SK-N-SH treated with all-trans-retinoic acid at 6 μM for 48 hours (cell line): ENCODE results near the gene ITGB4.
A peak's percentile ranks its signal among the peaks of the same experiment; 100 is the strongest.

Experiments
- ATAC-seq: fragments of 200-7000 bp; cut with Tn5 transposase; 3 replicates; pipeline ENCODE4 v1.9.1; 2020; ENCODE audit warnings: mild to moderate bottlenecking, moderate library complexity
- BACH2 ChIP-seq: fragments of 250-450 bp; sonication (Bioruptor Pico); IDR thresholded peaks from 2 replicates; pipeline ENCODE4 v1.9.0; 2021; ENCODE audit warnings: mild to moderate bottlenecking, borderline replicate concordance
- CSDC2 ChIP-seq: fragments of 250-450 bp; sonication (Bioruptor Pico); IDR thresholded peaks from 2 replicates; pipeline ENCODE4 v1.5.0; 2020; ENCODE audit warnings: mild to moderate bottlenecking, moderate library complexity
- ESRRG ChIP-seq: fragments of 250-450 bp; sonication (Bioruptor Pico); IDR thresholded peaks from 2 replicates; pipeline ENCODE4 v1.6.1; 2021; ENCODE audit warnings: mild to moderate bottlenecking
- GLIS3 ChIP-seq: fragments of 250-450 bp; sonication (Bioruptor Pico); IDR thresholded peaks from 2 replicates; pipeline ENCODE4 v1.5.0; 2020; ENCODE audit warnings: mild to moderate bottlenecking, moderate library complexity
- OSR1 ChIP-seq: fragments of 250-450 bp; sonication (Bioruptor Pico); IDR thresholded peaks from 2 replicates; pipeline ENCODE4 v1.8.0; 2022; ENCODE audit warnings: moderate library complexity, mild to moderate bottlenecking, inconsistent platforms
- PPARA ChIP-seq: fragments of 250-450 bp; sonication (Bioruptor Pico); IDR thresholded peaks from 2 replicates; pipeline ENCODE4 v1.5.0; 2020; ENCODE audit warnings: mild to moderate bottlenecking, borderline replicate concordance
- RARB ChIP-seq: fragments of 250-450 bp; sonication (Bioruptor Pico); IDR thresholded peaks from 2 replicates; pipeline ENCODE4 v1.8.0; 2021; ENCODE audit warnings: mild to moderate bottlenecking, moderate library complexity
- SNAI2 ChIP-seq: fragments of 250-450 bp; sonication (Bioruptor Pico); IDR thresholded peaks from 2 replicates; pipeline ENCODE4 v1.5.0; 2020; ENCODE audit warnings: mild to moderate bottlenecking, moderate library complexity
- TCF4 ChIP-seq: fragments of 250-450 bp; sonication (Bioruptor Pico); IDR thresholded peaks from 2 replicates; pipeline ENCODE4 v1.8.0; 2021; ENCODE audit warnings: mild to moderate bottlenecking, moderate library complexity, borderline replicate concordance
- TOX ChIP-seq: fragments of 250-450 bp; sonication (Bioruptor Pico); IDR thresholded peaks from 2 replicates; pipeline ENCODE4 v1.8.0; 2021; ENCODE audit warnings: mild to moderate bottlenecking, moderate library complexity, borderline replicate concordance
- ZC3H10 ChIP-seq: fragments of 250-450 bp; sonication (Bioruptor Pico); IDR thresholded peaks from 2 replicates; pipeline ENCODE4 v1.5.1; 2021; ENCODE audit warnings: mild to moderate bottlenecking, moderate library complexity
- ZFP3 ChIP-seq: fragments of 250-450 bp; sonication (Bioruptor Pico); IDR thresholded peaks from 2 replicates; pipeline ENCODE4 v1.5.0; 2020; ENCODE audit warnings: mild to moderate bottlenecking, moderate library complexity
- ZFP30 ChIP-seq: fragments of 450-650 bp; formaldehyde crosslinking; IDR thresholded peaks from 2 replicates; pipeline ENCODE4 v1.5.0; 2022; ENCODE audit warnings: mild to moderate bottlenecking, moderate library complexity
- ZNF565 ChIP-seq: fragments of 450-650 bp; formaldehyde crosslinking; conservative IDR thresholded peaks from 2 replicates; pipeline ENCODE4 v1.5.0; 2020; ENCODE audit warnings: low read depth, mild to moderate bottlenecking, moderate library complexity
- ZNF70 ChIP-seq: fragments of 450-650 bp; formaldehyde crosslinking; IDR thresholded peaks from 2 replicates; pipeline ENCODE4 v1.5.0; 2020; ENCODE audit warnings: mild to moderate bottlenecking, moderate library complexity
- ZNF8 ChIP-seq: fragments of 450-650 bp; formaldehyde crosslinking; IDR thresholded peaks from 2 replicates; pipeline ENCODE4 v1.5.0; 2020; ENCODE audit warnings: mild to moderate bottlenecking, moderate library complexity
- TF ChIP-seq, protein P1 (sequence below): fragments of 250-450 bp; sonication (Bioruptor Pico); IDR thresholded peaks from 2 replicates; pipeline ENCODE4 v1.5.1; 2021; ENCODE audit warnings: mild to moderate bottlenecking, moderate library complexity
- TF ChIP-seq, protein P2 (sequence below): fragments of 250-450 bp; sonication (Bioruptor Pico); IDR thresholded peaks from 2 replicates; pipeline ENCODE4 v1.5.0; 2020; ENCODE audit warnings: mild to moderate bottlenecking, moderate library complexity
- TF ChIP-seq, protein P3 (sequence below): fragments of 250-450 bp; sonication (Bioruptor Pico); IDR thresholded peaks from 2 replicates; pipeline ENCODE4 v1.8.0; 2020; ENCODE audit warnings: mild to moderate bottlenecking, moderate library complexity, borderline replicate concordance
- TF ChIP-seq, protein P4 (sequence below): fragments of 250-450 bp; sonication (Bioruptor Pico); IDR thresholded peaks from 2 replicates; pipeline ENCODE4 v1.8.0; 2021; ENCODE audit warnings: low read depth, mild to moderate bottlenecking, moderate library complexity, borderline replicate concordance
- TF ChIP-seq, protein P5 (sequence below): fragments of 250-450 bp; sonication (Bioruptor Pico); IDR thresholded peaks from 2 replicates; pipeline ENCODE4 v1.5.1; 2020; ENCODE audit warnings: low read depth, mild to moderate bottlenecking, moderate library complexity

ITGB4 gene

DNA sequence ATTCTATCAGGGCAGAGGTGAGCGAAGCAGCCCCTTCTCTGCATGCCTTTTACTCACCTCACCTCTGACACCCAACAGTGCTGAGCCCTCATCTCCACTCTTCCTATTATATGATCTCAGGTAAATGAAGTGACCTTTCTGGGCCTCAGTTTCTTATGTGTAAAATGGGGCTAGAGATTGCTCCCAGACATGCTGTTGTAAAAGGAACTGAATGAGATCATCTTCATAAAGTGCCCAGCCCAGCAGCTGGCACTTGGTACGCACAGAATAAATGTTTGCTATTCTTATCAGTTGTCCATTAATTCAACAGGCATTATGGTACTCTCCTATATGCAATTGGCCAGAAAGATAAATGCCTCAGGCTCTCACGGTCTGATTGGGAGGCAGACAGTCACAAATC is 48.3 kb downstream of the ITGB4 start:
- no peak for ATAC-seq
- TF ChIP-seq, protein P1, sequence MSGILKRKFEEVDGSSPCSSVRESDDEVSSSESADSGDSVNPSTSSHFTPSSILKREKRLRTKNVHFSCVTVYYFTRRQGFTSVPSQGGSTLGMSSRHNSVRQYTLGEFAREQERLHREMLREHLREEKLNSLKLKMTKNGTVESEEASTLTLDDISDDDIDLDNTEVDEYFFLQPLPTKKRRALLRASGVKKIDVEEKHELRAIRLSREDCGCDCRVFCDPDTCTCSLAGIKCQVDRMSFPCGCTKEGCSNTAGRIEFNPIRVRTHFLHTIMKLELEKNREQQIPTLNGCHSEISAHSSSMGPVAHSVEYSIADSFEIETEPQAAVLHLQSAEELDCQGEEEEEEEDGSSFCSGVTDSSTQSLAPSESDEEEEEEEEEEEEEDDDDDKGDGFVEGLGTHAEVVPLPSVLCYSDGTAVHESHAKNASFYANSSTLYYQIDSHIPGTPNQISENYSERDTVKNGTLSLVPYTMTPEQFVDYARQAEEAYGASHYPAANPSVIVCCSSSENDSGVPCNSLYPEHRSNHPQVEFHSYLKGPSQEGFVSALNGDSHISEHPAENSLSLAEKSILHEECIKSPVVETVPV (CRISPR knock-in tag): no peak
- TF ChIP-seq GLIS3 (CRISPR knock-in tag) (no peak), ZNF565 (CRISPR knock-in tag) (no peak)

DNA sequence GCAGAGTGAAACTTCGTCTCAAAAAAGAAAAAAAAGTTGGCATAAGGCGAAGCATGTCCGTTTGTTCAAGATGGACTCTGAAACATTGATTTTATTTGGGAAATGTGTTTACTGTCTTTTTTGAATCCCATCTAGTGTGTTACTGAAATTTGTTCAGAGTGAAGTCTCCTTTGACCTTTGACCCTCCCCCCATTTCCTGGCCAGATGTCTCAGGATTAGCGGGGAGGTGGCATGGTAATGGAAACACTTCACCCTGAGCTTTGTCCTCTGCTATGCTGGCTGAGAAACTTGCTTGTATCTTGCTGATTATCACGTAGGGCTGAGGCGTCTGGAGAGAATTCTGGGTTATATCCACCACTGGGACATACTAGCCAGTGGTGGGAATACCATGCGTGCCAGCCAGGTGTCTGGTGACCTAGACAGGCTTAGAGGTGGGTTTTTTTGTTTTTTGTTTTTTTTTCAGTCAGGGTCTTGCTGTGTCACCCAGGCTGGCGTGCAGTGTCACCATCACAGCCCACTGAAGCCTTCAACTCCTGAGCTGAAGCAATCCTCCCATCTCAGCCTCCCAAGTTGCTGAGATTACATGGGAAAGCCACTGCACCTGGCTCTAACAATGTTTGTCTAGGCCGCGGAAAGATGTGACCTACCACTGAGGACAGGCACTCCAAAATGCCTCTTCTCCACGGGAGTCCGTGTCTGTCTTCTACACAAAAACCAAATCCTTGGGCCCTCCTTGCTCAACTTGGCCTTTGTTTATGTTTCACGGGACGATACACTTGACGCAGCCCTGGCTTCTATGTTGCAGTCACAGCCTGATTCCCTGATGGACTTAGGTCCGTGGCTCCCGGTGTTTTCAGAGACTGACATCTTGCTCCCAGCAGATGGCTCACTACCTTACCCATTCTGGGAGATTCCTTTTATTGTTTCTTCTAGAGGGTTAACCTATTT is 50.3 kb downstream of the ITGB4 start:
- TF ChIP-seq, protein P2, sequence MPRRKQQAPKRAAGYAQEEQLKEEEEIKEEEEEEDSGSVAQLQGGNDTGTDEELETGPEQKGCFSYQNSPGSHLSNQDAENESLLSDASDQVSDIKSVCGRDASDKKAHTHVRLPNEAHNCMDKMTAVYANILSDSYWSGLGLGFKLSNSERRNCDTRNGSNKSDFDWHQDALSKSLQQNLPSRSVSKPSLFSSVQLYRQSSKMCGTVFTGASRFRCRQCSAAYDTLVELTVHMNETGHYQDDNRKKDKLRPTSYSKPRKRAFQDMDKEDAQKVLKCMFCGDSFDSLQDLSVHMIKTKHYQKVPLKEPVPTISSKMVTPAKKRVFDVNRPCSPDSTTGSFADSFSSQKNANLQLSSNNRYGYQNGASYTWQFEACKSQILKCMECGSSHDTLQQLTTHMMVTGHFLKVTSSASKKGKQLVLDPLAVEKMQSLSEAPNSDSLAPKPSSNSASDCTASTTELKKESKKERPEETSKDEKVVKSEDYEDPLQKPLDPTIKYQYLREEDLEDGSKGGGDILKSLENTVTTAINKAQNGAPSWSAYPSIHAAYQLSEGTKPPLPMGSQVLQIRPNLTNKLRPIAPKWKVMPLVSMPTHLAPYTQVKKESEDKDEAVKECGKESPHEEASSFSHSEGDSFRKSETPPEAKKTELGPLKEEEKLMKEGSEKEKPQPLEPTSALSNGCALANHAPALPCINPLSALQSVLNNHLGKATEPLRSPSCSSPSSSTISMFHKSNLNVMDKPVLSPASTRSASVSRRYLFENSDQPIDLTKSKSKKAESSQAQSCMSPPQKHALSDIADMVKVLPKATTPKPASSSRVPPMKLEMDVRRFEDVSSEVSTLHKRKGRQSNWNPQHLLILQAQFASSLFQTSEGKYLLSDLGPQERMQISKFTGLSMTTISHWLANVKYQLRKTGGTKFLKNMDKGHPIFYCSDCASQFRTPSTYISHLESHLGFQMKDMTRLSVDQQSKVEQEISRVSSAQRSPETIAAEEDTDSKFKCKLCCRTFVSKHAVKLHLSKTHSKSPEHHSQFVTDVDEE: no peak
- TF ChIP-seq, protein P1 (CRISPR knock-in tag): no peak
- TF ChIP-seq, protein P3, sequence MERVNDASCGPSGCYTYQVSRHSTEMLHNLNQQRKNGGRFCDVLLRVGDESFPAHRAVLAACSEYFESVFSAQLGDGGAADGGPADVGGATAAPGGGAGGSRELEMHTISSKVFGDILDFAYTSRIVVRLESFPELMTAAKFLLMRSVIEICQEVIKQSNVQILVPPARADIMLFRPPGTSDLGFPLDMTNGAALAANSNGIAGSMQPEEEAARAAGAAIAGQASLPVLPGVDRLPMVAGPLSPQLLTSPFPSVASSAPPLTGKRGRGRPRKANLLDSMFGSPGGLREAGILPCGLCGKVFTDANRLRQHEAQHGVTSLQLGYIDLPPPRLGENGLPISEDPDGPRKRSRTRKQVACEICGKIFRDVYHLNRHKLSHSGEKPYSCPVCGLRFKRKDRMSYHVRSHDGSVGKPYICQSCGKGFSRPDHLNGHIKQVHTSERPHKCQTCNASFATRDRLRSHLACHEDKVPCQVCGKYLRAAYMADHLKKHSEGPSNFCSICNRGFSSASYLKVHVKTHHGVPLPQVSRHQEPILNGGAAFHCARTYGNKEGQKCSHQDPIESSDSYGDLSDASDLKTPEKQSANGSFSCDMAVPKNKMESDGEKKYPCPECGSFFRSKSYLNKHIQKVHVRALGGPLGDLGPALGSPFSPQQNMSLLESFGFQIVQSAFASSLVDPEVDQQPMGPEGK: no peak
- TF ChIP-seq OSR1 (CRISPR knock-in tag) (no peak), BACH2 (CRISPR knock-in tag) (no peak), CSDC2 (CRISPR knock-in tag) (no peak), ZFP3 (no peak), GLIS3 (CRISPR knock-in tag) (no peak), ZNF565 (CRISPR knock-in tag) (no peak), ESRRG (CRISPR knock-in tag) (no peak), TOX (no peak), PPARA (CRISPR knock-in tag) (no peak), RARB (CRISPR knock-in tag) (no peak), TCF4 (no peak), ZFP30 (CRISPR knock-in tag) (no peak), ZNF70 (no peak)

DNA sequence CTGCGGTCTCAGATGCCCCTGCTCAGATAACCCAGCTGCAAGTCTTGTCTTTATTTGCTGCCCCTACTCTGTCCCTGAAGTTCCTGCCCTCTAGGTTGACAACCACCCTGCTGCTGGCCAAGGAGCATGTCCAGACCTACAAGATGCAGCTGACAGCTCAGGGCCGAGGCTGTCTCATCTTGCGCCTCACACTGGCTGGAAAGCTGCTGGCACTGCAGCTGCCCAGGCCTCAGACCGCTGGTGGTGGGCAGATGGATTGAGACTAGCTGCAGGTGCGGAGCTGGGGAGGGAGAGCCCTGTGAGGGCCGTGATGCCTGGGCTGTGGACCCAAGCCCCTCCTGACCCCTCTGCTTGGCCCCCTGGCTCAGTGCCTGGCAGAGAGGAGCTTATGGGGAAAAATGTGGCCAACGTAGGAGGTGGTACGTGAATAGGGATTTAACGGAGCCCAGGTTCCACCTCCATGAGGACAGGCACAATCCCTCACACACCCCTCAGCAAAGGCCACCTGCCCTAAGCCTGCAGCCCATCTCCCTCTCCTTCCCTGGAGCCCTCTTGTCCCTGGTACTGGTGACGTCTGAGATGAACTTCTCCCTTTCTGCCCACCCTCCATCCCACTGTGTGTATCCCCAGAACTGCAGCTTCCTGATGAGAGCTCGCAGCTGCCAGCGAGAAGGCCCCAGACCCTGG is 52.0 kb downstream of the ITGB4 start:
- TF ChIP-seq ZFP3 (no peak), SNAI2 (no peak), ZFP30 (CRISPR knock-in tag) (no peak), ZNF8 (CRISPR knock-in tag) (no peak), ZC3H10 (no peak), GLIS3 (CRISPR knock-in tag) (no peak), PPARA (CRISPR knock-in tag) (no peak), ZNF565 (CRISPR knock-in tag) (no peak), TCF4 (no peak)
- TF ChIP-seq, protein P4, sequence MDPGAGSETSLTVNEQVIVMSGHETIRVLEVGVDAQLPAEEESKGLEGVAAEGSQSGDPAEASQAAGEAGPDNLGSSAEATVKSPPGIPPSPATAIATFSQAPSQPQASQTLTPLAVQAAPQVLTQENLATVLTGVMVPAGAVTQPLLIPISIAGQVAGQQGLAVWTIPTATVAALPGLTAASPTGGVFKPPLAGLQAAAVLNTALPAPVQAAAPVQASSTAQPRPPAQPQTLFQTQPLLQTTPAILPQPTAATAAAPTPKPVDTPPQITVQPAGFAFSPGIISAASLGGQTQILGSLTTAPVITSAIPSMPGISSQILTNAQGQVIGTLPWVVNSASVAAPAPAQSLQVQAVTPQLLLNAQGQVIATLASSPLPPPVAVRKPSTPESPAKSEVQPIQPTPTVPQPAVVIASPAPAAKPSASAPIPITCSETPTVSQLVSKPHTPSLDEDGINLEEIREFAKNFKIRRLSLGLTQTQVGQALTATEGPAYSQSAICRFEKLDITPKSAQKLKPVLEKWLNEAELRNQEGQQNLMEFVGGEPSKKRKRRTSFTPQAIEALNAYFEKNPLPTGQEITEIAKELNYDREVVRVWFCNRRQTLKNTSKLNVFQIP: no peak
- TF ChIP-seq, protein P2: no peak
- TF ChIP-seq, protein P5, sequence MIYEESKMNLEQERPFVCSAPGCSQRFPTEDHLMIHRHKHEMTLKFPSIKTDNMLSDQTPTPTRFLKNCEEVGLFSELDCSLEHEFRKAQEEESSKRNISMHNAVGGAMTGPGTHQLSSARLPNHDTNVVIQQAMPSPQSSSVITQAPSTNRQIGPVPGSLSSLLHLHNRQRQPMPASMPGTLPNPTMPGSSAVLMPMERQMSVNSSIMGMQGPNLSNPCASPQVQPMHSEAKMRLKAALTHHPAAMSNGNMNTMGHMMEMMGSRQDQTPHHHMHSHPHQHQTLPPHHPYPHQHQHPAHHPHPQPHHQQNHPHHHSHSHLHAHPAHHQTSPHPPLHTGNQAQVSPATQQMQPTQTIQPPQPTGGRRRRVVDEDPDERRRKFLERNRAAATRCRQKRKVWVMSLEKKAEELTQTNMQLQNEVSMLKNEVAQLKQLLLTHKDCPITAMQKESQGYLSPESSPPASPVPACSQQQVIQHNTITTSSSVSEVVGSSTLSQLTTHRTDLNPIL: no peak
- peak; percentile 23 for ATAC-seq

More for the DNA sequence above, 50.3 kb downstream of the ITGB4 start:
- no peak for ATAC-seq
